Activated naive CD4-positive, alpha-beta T cell treated with Interleukin-2 at 50 U/mL for 16 hours (primary cell): Measurements from ENCODE around the gene FIGNL1.

Experiments used
- DNase-seq: peaks from one replicate; pipeline ENCODE4 v3.0.0-alpha.2; 2020

The FIGNL1 gene

GRCh38 chr7:50426280-50427045 lies 23.7 kb downstream of the FIGNL1 start:
- DNase-seq = no peak

- DNase-seq = no peak
Observed at GRCh38 chr7:50425318-50425717, 24.8 kb downstream of the FIGNL1 start.

GRCh38 chr7:50423860-50424259 lies 26.3 kb downstream of the FIGNL1 start:
- no peak for DNase-seq

- no peak for DNase-seq
Observed at GRCh38 chr7:50422858-50423257, 27.3 kb downstream of the FIGNL1 start.

GRCh38 chr7:50421043-50421442 lies 29.1 kb downstream of the FIGNL1 start:
- DNase-seq = no peak

- no peak for DNase-seq
Observed at GRCh38 chr7:50418526-50419290, 31.4 kb downstream of the FIGNL1 start.

GRCh38 chr7:50418086-50418515 lies 32.0 kb downstream of the FIGNL1 start:
- DNase-seq = peak; percentile 74

GRCh38 chr7:50416527-50417182 lies 33.5 kb downstream of the FIGNL1 start:
- no peak for DNase-seq

GRCh38 chr7:50415844-50416364 lies 34.2 kb downstream of the FIGNL1 start:
- no peak for DNase-seq

GRCh38 chr7:50413561-50413960 lies 36.6 kb downstream of the FIGNL1 start:
- no peak for DNase-seq

- no peak for DNase-seq
Observed at GRCh38 chr7:50412973-50413372, 37.2 kb downstream of the FIGNL1 start.

- DNase-seq = no peak
Observed at GRCh38 chr7:50411332-50411731, 38.8 kb downstream of the FIGNL1 start.

- DNase-seq = no peak
Observed at GRCh38 chr7:50409856-50410745, 40.0 kb downstream of the FIGNL1 start.

GRCh38 chr7:50406935-50407334 lies 43.2 kb downstream of the FIGNL1 start:
- DNase-seq = no peak

GRCh38 chr7:50405221-50405620 lies 44.9 kb downstream of the FIGNL1 start:
- no peak for DNase-seq

- DNase-seq = no peak
Observed at GRCh38 chr7:50404392-50404791, 45.8 kb downstream of the FIGNL1 start.

GRCh38 chr7:50400114-50400513 lies 50.0 kb downstream of the FIGNL1 start:
- DNase-seq = no peak

- no peak for DNase-seq
Observed at GRCh38 chr7:50399635-50400034, 50.5 kb downstream of the FIGNL1 start.

GRCh38 chr7:50399206-50399605 lies 50.9 kb downstream of the FIGNL1 start:
- no peak for DNase-seq

GRCh38 chr7:50397971-50398324 lies 52.2 kb downstream of the FIGNL1 start:
- peak; percentile 55 for DNase-seq

GRCh38 chr7:50397320-50397970 lies 52.7 kb downstream of the FIGNL1 start:
- DNase-seq = no peak

- DNase-seq = peak; percentile 42
Observed at GRCh38 chr7:50396856-50397255, 53.3 kb downstream of the FIGNL1 start.
